Measurements from ENCODE around the gene IRAG1.

IRAG1 gene

GRCh38 chr11:10719616-10720015, 26.1 kb upstream of the IRAG1 start:
- TF ChIP-seq POLR2A (IDR thresholded peaks at IDR 0.05; ENCODE audit: low read depth, low read length) = no peak
- DNase-seq (ENCODE audit: insufficient read length, low spot score) (no peak), FAIRE-seq (no peak)

GRCh38 chr11:10716543-10717259, 23.1 kb upstream of the IRAG1 start:
- FAIRE-seq = no peak
- no peak for TF ChIP-seq POLR2A (IDR thresholded peaks at IDR 0.05; ENCODE audit: low read depth, low read length)

GRCh38 chr11:10716122-10716521, 22.6 kb upstream of the IRAG1 start:
- FAIRE-seq (no peak), DNase-seq (ENCODE audit: insufficient read length, low spot score) (no peak)
- no peak for TF ChIP-seq POLR2A (IDR thresholded peaks at IDR 0.05; ENCODE audit: low read depth, low read length)

More at GRCh38 chr11:10716543-10717259, 23.1 kb upstream of the IRAG1 start:
- DNase-seq (ENCODE audit: insufficient read length, low spot score) = no peak

GRCh38 chr11:10715571-10715970, 22.0 kb upstream of the IRAG1 start:
- no peak for FAIRE-seq
- no peak for TF ChIP-seq POLR2A (IDR thresholded peaks at IDR 0.05; ENCODE audit: low read depth, low read length)
- DNase-seq (ENCODE audit: insufficient read length, low spot score) = no peak

GRCh38 chr11:10709299-10710086, 15.9 kb upstream of the IRAG1 start:
- no peak for TF ChIP-seq POLR2A (IDR thresholded peaks at IDR 0.05; ENCODE audit: low read depth, low read length)
- DNase-seq (ENCODE audit: insufficient read length, low spot score) (no peak), FAIRE-seq (no peak)

GRCh38 chr11:10708131-10708530, 14.6 kb upstream of the IRAG1 start:
- FAIRE-seq (no peak), DNase-seq (ENCODE audit: insufficient read length, low spot score) (no peak)
- no peak for TF ChIP-seq POLR2A (IDR thresholded peaks at IDR 0.05; ENCODE audit: low read depth, low read length)

- no peak for FAIRE-seq
- no peak for TF ChIP-seq POLR2A (IDR thresholded peaks at IDR 0.05; ENCODE audit: low read depth, low read length)
- DNase-seq (ENCODE audit: insufficient read length, low spot score) = no peak
These were observed 8.4 kb upstream of the IRAG1 start for GRCh38 chr11:10701982-10702381.

- DNase-seq (ENCODE audit: insufficient read length, low spot score) (no peak), FAIRE-seq (no peak)
- TF ChIP-seq POLR2A (IDR thresholded peaks at IDR 0.05; ENCODE audit: low read depth, low read length) = no peak
These were observed 5.5 kb upstream of the IRAG1 start for GRCh38 chr11:10699072-10699471.

GRCh38 chr11:10697323-10697620, 3.7 kb upstream of the IRAG1 start:
- FAIRE-seq = no peak
- TF ChIP-seq POLR2A (IDR thresholded peaks at IDR 0.05; ENCODE audit: low read depth, low read length) = no peak
- no peak for DNase-seq (ENCODE audit: insufficient read length, low spot score)

GRCh38 chr11:10696468-10697322, 3.1 kb upstream of the IRAG1 start:
- TF ChIP-seq POLR2A (IDR thresholded peaks at IDR 0.05; ENCODE audit: low read depth, low read length) = no peak
- DNase-seq (ENCODE audit: insufficient read length, low spot score) (no peak), FAIRE-seq (no peak)

- TF ChIP-seq POLR2A (IDR thresholded peaks at IDR 0.05; ENCODE audit: low read depth, low read length) = no peak
- FAIRE-seq = no peak
- DNase-seq (ENCODE audit: insufficient read length, low spot score) = no peak
These were observed 2.3 kb upstream of the IRAG1 start for GRCh38 chr11:10695833-10696232.

- DNase-seq (ENCODE audit: insufficient read length, low spot score) = no peak
- FAIRE-seq = no peak
- TF ChIP-seq POLR2A (IDR thresholded peaks at IDR 0.05; ENCODE audit: low read depth, low read length) = no peak
These were observed 1.1 kb upstream of the IRAG1 start for GRCh38 chr11:10694486-10695239.

- FAIRE-seq (no peak), DNase-seq (ENCODE audit: insufficient read length, low spot score) (no peak)
- TF ChIP-seq POLR2A (IDR thresholded peaks at IDR 0.05; ENCODE audit: low read depth, low read length) = no peak
These were observed 932 bp downstream of the IRAG1 start for GRCh38 chr11:10692531-10693115.

Data from H54 (cell line).